GM23338 (cell line): ENCODE data around the gene ANTXR2. TPM values are rescaled to one million over a fixed set of nuclear protein-coding genes. Genes with fewer than 3 reads are reported as not detected.

ENCODE experiments used
- ATAC-seq: fragments of 200-7000 bp; cut with Tn5 transposase; 3 replicates; pipeline ENCODE4 v1.9.1; 2020
- DNase-seq: peaks from one replicate; pipeline ENCODE4 v3.0.0-alpha.2; 2015; ENCODE audit warnings: low spot score
- H2AFZ ChIP-seq: fragments of 200-600 bp; sonication (generic); 2 replicates; pipeline ENCODE4 v1.8.0; 2016; ENCODE audit warnings: antibody characterized with exemption, mild to moderate bottlenecking, moderate library complexity
- H3F3A ChIP-seq: fragments of 200-600 bp; sonication (generic); replicated peaks from 2 replicates; pipeline ENCODE4 v1.8.0; 2017; ENCODE audit warnings: antibody characterized with exemption, mixed run types, low read depth
- H3K27ac ChIP-seq: fragments of 200-600 bp; sonication (generic); 2 replicates; pipeline ENCODE4 v1.6.1; 2016; ENCODE audit warnings: low read depth
- H3K27me3 ChIP-seq: fragments of 200-600 bp; sonication (generic); 2 replicates; pipeline ENCODE4 v1.8.0; 2016; ENCODE audit warnings: mild to moderate bottlenecking, mixed run types, moderate library complexity; ENCODE audit not compliant: insufficient read depth
- H3K36me3 ChIP-seq: fragments of 200-600 bp; sonication (generic); 2 replicates; pipeline ENCODE4 v1.8.0; 2016; ENCODE audit warnings: mild to moderate bottlenecking; ENCODE audit not compliant: insufficient read depth
- H3K4me1 ChIP-seq: fragments of 200-600 bp; sonication (generic); 2 replicates; pipeline ENCODE4 v1.8.0; 2016; ENCODE audit warnings: mild to moderate bottlenecking, moderate library complexity; ENCODE audit not compliant: insufficient read depth
- H3K4me2 ChIP-seq: fragments of 200-600 bp; sonication (generic); 2 replicates; pipeline ENCODE4 v1.7.1; 2017; ENCODE audit warnings: mixed run types
- H3K4me3 ChIP-seq: fragments of 200-600 bp; sonication (generic); 2 replicates; pipeline ENCODE4 v1.6.1; 2016; ENCODE audit warnings: mixed run types
- H3K79me2 ChIP-seq: fragments of 200-600 bp; sonication (generic); replicated peaks from 2 replicates; pipeline ENCODE4 v1.8.0; 2017; ENCODE audit warnings: mild to moderate bottlenecking; ENCODE audit not compliant: insufficient read depth
- H3K9me2 ChIP-seq: fragments of 200-600 bp; sonication (generic); 2 replicates; pipeline ENCODE4 v1.8.0; 2017; ENCODE audit not compliant: insufficient read depth
- H4K20me1 ChIP-seq: fragments of 200-600 bp; sonication (generic); replicated peaks from 2 replicates; pipeline ENCODE4 v1.8.0; 2017; ENCODE audit warnings: mild to moderate bottlenecking; ENCODE audit not compliant: insufficient read depth
- H3K27ac Mint-ChIP-seq: 2 replicates; pipeline ENCODE4 v1.8.0; 2020; ENCODE audit warnings: inconsistent platforms, mild to moderate bottlenecking, moderate library complexity, mixed read lengths
- H3K27me3 Mint-ChIP-seq: 3 replicates; pipeline ENCODE4 v1.8.0; 2022; ENCODE audit warnings: low read depth, mild to moderate bottlenecking, moderate library complexity, mixed read lengths, inconsistent platforms; ENCODE audit not compliant: insufficient read depth, poor library complexity
- H3K36me3 Mint-ChIP-seq: 3 replicates; pipeline ENCODE4 v1.8.0; 2021; ENCODE audit warnings: low read depth, mild to moderate bottlenecking, inconsistent platforms, moderate library complexity, mixed read lengths
- H3K4me1 Mint-ChIP-seq: 3 replicates; pipeline ENCODE4 v1.8.0; 2020; ENCODE audit warnings: mild to moderate bottlenecking, inconsistent platforms, mixed read lengths
- H3K4me3 Mint-ChIP-seq: 3 replicates; pipeline ENCODE4 v1.8.0; 2021; ENCODE audit warnings: moderate library complexity, mild to moderate bottlenecking, inconsistent platforms, mixed read lengths
- H3K9me3 Mint-ChIP-seq: 3 replicates; pipeline ENCODE4 v1.8.0; 2020; ENCODE audit warnings: moderate library complexity, mild to moderate bottlenecking, inconsistent platforms, mixed read lengths
- CREB1 ChIP-seq: fragments of 250-450 bp; sonication (Bioruptor Pico); IDR thresholded peaks from 2 replicates; pipeline ENCODE4 v1.5.0; 2020; ENCODE audit warnings: low read depth, mild to moderate bottlenecking, moderate library complexity
- EZH2phosphoT487 ChIP-seq: fragments of 200-600 bp; sonication (generic); IDR thresholded peaks from one replicate; pipeline ENCODE4 v1.8.1; 2018; ENCODE audit warnings: antibody characterized with exemption; ENCODE audit not compliant: unreplicated experiment
- JUNB ChIP-seq: IDR thresholded peaks from one replicate; pipeline ENCODE4 v1.6.1; 2016; ENCODE audit warnings: antibody characterized with exemption; ENCODE audit not compliant: unreplicated experiment
- NANOG ChIP-seq: IDR thresholded peaks from 2 replicates; pipeline ENCODE4 v1.6.1; 2016; ENCODE audit warnings: antibody characterized with exemption, borderline replicate concordance
- POLR2AphosphoS5 ChIP-seq: IDR thresholded peaks from 2 replicates; pipeline ENCODE4 v1.6.1; 2016; ENCODE audit warnings: antibody characterized with exemption, low read depth
- REST ChIP-seq: IDR thresholded peaks from one replicate; pipeline ENCODE4 v1.6.1; 2018; ENCODE audit warnings: antibody characterized with exemption; ENCODE audit not compliant: unreplicated experiment
- STAT1 ChIP-seq: IDR thresholded peaks from one replicate; pipeline ENCODE4 v1.6.1; 2016; ENCODE audit warnings: antibody characterized with exemption; ENCODE audit not compliant: unreplicated experiment
- ZNF114 ChIP-seq: fragments of 250-450 bp; sonication (Bioruptor Pico); IDR thresholded peaks from 2 replicates; pipeline ENCODE4 v1.5.0; 2020; ENCODE audit warnings: mild to moderate bottlenecking, moderate library complexity
- ZNF331 ChIP-seq: fragments of 250-450 bp; sonication (Bioruptor Pico); IDR thresholded peaks from 2 replicates; pipeline ENCODE4 v1.5.0; 2020; ENCODE audit warnings: low read depth, mild to moderate bottlenecking, moderate library complexity
- polyA plus RNA-seq: library from polyadenylated mRNA; unstranded; fragments of >200 nt; fragmentation: Nextera tagmentation; extraction: Ambion mirVana; gene quantifications from 2 replicates; pipeline ENCODE4 v1.2.1, GENCODE V29; 2016
- total RNA-seq: library from RNA; depleted of rRNA; stranded (reverse); fragments of >200 nt; shearing (Covaris generic); gene quantifications from 2 replicates; pipeline ENCODE4 v1.2.3, GENCODE V29; 2014
- TF ChIP-seq, protein P1 (sequence below): IDR thresholded peaks from 2 replicates; pipeline ENCODE4 v1.6.1; 2016; ENCODE audit warnings: antibody characterized with exemption
- TF ChIP-seq, protein P2 (sequence below), 2 experiments: fragments of 200-600 bp in 1 of 2; sonication (generic) in 1 of 2; conservative IDR thresholded peaks; 2 replicates each; pipeline versions ENCODE4 v1.5.1 to v1.6.1; 2016 to 2017; ENCODE audit warnings: antibody characterized with exemption in 2 of 2, low read depth in 2 of 2, mild to moderate bottlenecking in 2 of 2, moderate library complexity in 1 of 2

The ANTXR2 gene
- total and polyA plus RNA-seq, 2 experiments from 2014 or later, result 2.0 to 5.3 TPM

DNA sequence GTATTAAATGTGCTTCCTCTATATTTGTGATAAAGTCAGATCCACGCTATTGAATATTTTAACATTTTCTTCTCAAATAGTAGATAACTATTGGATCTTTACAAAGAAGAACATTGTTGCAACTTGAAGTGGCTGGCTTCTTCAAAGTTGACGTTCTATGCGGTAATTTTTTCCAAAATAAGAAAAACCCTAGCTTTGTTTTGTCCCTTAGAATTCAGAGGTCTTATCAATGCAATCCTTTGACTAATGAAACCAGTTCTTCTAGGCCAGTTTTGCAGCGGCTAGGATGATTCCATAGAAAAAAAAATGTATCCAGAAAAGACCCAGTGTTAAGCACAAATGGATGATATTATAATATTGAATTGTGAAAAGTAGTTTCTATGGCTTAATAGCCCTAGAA is 89.6 kb downstream of the ANTXR2 start (continued):
- TF ChIP-seq REST, result no peak

DNA sequence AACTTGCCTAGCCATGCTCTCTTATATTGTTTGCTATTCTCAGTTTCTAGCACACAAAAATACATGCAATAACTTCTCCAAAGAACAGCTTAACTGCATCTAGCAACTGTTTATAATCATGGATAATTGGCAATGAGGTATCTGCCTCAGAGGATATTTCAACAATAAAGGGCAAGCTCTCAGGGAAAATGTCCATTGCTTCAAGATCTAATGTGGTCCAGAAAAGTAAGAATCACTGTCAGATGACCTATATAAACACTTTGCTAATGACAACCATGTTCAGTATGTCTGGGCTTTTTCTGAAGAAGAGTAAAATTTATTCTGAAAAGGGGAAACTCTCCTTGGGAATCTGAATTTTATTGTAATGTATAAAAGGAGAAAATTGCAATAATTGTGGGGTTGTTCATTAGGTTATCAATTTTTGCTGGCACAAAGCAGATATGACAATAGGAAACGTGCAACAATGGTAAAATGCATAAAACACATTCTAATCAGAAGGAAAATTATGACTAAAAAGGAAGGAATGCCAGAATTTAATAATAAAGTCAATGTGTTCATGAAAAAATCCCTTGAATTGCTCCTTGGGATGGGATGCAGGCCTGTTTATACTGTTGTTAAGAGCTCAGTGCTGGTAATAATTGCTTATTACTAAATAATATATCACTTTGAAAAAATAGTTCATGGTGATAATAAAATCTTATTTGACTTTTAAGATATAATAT is 90.3 kb downstream of the ANTXR2 start:
- H3K4me3 Mint-ChIP-seq, result no peak overlapping the region
- Histone ChIP-seq H3F3A (no peaks in the 10 kb centered on the region), H4K20me1 (no peaks in the 10 kb centered on the region), H3K36me3 (no peaks in the 10 kb centered on the region), H2AFZ (no peak overlapping the region), H3K4me1 (no peaks in the 10 kb centered on the region), H3K79me2 (no peaks in the 10 kb centered on the region), H3K4me3 (no peak overlapping the region), H3K27me3 (no peaks in the 10 kb centered on the region), H3K27ac (no peak overlapping the region), H3K4me2 (no peak overlapping the region), H3K9me2 (no peaks in the 10 kb centered on the region)
- no peaks in the 10 kb centered on the region; the same call in 2 of the 3 replicates for H3K4me1 Mint-ChIP-seq
- no peaks in the 10 kb centered on the region for H3K9me3 Mint-ChIP-seq
- H3K36me3 Mint-ChIP-seq, result no peaks in the 10 kb centered on the region
- no peak overlapping the region for H3K27ac Mint-ChIP-seq
- no peak for ATAC-seq
- H3K27me3 Mint-ChIP-seq, result no peaks in the 10 kb centered on the region
- no peak for DNase-seq
- no peak for TF ChIP-seq ZNF114 (CRISPR knock-in tag)
- TF ChIP-seq, protein P1, sequence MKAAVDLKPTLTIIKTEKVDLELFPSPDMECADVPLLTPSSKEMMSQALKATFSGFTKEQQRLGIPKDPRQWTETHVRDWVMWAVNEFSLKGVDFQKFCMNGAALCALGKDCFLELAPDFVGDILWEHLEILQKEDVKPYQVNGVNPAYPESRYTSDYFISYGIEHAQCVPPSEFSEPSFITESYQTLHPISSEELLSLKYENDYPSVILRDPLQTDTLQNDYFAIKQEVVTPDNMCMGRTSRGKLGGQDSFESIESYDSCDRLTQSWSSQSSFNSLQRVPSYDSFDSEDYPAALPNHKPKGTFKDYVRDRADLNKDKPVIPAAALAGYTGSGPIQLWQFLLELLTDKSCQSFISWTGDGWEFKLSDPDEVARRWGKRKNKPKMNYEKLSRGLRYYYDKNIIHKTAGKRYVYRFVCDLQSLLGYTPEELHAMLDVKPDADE, result no peak
- TF ChIP-seq, protein P2, sequence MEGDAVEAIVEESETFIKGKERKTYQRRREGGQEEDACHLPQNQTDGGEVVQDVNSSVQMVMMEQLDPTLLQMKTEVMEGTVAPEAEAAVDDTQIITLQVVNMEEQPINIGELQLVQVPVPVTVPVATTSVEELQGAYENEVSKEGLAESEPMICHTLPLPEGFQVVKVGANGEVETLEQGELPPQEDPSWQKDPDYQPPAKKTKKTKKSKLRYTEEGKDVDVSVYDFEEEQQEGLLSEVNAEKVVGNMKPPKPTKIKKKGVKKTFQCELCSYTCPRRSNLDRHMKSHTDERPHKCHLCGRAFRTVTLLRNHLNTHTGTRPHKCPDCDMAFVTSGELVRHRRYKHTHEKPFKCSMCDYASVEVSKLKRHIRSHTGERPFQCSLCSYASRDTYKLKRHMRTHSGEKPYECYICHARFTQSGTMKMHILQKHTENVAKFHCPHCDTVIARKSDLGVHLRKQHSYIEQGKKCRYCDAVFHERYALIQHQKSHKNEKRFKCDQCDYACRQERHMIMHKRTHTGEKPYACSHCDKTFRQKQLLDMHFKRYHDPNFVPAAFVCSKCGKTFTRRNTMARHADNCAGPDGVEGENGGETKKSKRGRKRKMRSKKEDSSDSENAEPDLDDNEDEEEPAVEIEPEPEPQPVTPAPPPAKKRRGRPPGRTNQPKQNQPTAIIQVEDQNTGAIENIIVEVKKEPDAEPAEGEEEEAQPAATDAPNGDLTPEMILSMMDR (conservative IDR thresholded peaks at IDR 0.05; ENCODE audit: low read depth in 2 of 2), result no peak
- TF ChIP-seq JUNB, result no peak
- TF ChIP-seq REST, result no peak
- no peak for TF ChIP-seq NANOG
- no peak for TF ChIP-seq POLR2AphosphoS5
- no peak for TF ChIP-seq CREB1 (CRISPR knock-in tag)
- TF ChIP-seq STAT1, result no peak
- no peak for TF ChIP-seq EZH2phosphoT487
- TF ChIP-seq ZNF331 (CRISPR knock-in tag), result no peak
